GM11168 (cell line): Measurements from ENCODE around the gene CLC.
"Not testable (repeated sequence)": the region's sequence is repeated elsewhere in the genome, so short reads cannot be mapped to it uniquely, and the experiment has no call there.

ENCODE experiments used
- in situ Hi-C: fragments of 300-500 bp; cut with MboI; formaldehyde crosslinking; loops from one replicate; pipeline ENCODE4 v1.12.0; 2022; ENCODE audit warnings: low sequenced_read_pairs; ENCODE audit not compliant: unreplicated experiment

CLC gene

GRCh38 chr19:39737891-39738290 is at the start of gene CLC:
CLC (minus strand) TSS chr19:39738029; CDS start chr19:39737952, 77 bp downstream.
- in situ Hi-C loops, result no loop called here

GRCh38 chr19:39780894-39781293 is 43.1 kb upstream of the CLC start:
- in situ Hi-C loops, result no loop called here

DNA sequence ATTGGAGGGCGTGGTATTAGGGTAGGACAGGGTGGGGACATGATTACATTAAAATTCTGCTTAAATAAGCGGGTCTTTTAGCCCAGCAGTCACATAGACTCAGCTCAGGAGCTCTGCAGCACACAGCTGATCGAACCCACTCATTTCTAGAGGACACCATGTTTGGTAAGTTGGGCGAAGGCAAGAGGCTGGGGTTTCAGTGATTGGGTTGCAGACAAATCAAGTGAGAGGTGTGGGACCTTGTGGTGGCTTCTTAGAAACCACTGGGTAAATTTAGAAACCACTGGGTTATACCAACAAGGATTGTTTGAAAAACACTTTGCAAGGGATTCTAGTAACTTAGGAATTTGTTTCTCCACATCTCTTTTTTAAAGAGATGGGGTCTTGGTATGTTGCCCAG is 40.9 kb upstream of the CLC start, which contains the start of gene LEUTX:
TSS of gene LEUTX (plus strand) at position 92 of the 400 bp plus-strand sequence. CDS start at position 159, 67 bp downstream.
- in situ Hi-C loops, result loop anchor here (10.0 kb wide), 1 partner anchor 234 kb away; the partner anchor contains the start of gene EID2

DNA sequence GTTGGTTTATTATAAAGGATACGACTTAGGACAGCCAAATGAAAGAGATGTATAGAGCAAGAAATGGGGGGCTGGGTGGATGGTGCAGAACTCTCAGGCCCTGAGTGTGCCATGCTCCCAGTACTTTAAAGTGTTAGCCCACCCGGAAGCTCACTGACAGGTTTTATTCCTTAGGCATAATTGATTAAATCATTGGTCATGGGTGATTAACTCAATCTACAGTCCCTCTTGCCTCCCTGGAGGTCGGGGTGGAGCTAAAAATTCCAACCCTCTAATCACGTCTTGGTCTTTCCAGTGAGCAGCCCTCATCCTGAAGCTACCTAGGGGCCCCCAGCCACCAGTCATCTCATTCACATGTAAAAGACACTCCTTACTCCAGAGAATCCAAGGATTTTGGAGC is 31.0 kb upstream of the CLC start:
- in situ Hi-C loops, result no loop called here

- in situ Hi-C loops, result no loop called here
Observed at GRCh38 chr19:39768334-39768733, 30.5 kb upstream of the CLC start.

- in situ Hi-C loops, result no loop called here
Observed at GRCh38 chr19:39765091-39766076, 27.6 kb upstream of the CLC start.

DNA sequence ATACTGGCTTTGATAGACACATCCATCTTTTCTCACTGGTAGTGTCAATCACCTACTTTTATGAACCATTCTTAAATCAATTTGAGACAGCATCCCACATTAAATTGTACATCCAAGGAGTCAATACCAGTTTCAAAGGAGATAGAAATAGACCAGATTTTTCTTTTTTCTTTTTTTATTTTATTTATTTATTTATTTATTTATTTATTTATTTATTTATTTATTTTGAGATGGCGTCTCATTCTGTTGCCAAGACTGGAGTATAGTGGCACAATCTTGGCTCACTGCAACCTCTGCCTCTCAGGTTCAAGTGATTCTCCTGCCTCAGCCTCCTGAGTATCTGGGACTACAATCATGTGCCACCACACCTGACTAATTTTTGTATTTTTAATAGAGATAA is 24.0 kb upstream of the CLC start:
- in situ Hi-C loops, result not testable (repeated sequence)

GRCh38 chr19:39759457-39760184 is 21.8 kb upstream of the CLC start:
- in situ Hi-C loops, result loop anchor here (5.0 kb wide), 1 partner anchor 77 kb away; no protein-coding TSS in a partner anchor

DNA sequence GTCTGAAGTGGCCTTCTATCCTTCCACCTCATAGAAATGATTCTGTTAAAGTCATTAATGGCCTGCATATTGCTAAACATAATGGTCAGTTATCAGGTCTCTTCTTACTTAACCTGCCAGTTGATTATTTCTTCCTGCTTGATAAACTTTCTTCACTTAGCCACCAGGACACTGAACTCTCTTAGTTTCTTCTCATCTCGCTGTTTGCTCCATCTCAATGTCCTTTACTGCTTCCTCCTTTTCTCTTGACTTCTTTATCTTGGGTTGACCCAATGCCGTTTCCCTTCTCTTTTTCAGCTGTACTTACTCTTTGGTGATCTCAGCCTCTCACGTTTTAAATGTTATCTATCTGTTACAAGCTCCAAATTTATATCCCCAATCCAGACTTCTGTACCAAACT is 17.1 kb upstream of the CLC start:
- in situ Hi-C loops, result loop anchor here (5.0 kb wide), 1 partner anchor 73 kb away; no protein-coding TSS in a partner anchor

- in situ Hi-C loops, result no loop called here
Observed at GRCh38 chr19:39754544-39754943, 16.7 kb upstream of the CLC start.

GRCh38 chr19:39752795-39753194 is 15.0 kb upstream of the CLC start:
- in situ Hi-C loops, result no loop called here

- in situ Hi-C loops, result no loop called here
Observed at GRCh38 chr19:39752390-39752789, 14.6 kb upstream of the CLC start.

DNA sequence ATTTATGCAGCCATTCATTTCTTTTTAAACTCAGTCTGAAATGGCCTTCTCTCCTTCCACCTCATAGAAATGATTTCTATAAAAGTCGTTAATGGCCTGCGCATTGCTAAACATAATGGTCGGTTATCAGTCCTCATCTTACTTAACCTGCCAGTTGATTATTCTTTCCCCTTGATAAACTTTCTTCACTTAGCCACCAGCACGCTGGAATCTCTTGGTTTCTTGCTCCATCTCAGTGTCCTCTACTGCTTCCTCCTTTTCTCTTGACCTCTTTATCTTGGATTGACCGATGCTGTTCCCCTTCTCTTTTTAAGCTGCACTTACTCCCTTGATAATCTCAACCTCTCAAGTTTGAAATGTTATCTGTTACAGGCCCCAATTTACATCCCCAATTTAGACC is 12.2 kb upstream of the CLC start:
- in situ Hi-C loops, result no loop called here

DNA sequence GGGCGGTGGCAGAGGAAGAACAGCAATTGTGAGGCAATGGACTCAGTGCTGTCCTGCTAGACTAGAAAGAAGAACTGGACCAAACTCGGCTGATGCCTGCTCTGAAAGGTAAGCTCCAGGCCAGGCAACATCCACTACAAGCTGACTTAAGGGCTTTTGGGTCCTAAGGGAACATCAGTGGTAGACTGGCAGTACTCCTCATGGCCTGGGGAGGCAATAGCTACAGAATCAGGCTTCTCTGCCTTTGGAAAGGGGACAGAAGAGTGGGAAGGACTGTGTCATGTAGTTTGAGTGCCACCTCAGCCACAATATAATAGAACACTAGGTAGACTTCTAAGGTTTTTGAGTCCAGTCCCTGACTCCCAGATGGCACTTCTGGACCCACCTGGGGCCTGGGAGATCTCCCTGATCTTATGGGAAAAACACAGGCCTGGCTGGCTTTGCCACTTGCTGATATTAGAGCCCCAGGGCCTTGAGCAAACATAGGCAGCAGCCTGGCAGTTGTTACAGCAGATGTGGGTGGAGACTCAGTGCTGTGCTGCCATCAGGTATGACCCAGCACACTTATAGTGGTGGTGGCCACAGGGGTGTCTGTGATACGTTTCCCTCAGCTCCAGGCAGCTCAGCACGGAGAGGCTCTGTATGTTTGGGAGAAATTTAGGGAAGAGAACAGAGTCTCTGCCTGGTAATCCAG is 9.2 kb upstream of the CLC start:
- in situ Hi-C loops, result no loop called here

DNA sequence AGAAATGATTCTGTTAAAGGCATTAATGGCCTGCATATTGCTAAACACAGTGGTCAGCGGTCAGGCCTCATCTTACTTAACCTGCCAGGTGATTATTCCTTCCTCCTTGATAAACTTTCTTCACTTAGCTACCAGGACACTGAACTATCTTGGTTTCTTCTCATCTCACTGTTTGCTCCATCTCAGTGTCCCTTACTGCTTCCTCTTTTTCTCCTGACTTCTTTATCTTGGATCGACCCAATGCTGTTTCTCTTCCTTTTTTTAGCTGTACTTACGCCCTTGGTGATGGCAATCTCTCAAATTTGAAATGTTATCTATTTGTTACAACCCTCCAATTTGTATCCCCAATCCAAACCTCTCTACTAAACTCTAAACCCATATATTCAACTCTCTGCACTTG is 7.8 kb upstream of the CLC start:
- in situ Hi-C loops, result no loop called here

DNA sequence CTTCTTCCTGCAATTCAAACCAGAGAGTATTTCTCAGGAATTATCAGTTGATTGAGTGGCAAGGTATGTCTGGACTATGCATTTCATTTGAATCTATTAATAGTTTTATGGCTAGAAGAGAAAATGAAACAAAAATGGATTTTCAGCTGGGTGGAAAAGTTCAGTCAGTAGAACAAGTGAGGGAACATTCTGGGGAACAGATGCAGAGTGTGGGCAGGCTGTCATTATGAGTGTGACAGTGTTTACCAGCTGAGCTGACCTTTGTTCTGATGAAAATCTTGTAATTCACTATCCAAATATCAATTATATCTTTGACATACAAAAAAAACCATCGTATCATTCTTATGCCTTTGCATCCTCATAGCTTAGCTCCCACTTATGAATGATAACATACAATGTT is 2.6 kb upstream of the CLC start:
- in situ Hi-C loops, result no loop called here

- in situ Hi-C loops, result no loop called here
Observed at GRCh38 chr19:39738814-39739213, 985 bp upstream of the CLC start.

- in situ Hi-C loops, result no loop called here
Observed at GRCh38 chr19:39737351-39737750, 478 bp downstream of the CLC start.

DNA sequence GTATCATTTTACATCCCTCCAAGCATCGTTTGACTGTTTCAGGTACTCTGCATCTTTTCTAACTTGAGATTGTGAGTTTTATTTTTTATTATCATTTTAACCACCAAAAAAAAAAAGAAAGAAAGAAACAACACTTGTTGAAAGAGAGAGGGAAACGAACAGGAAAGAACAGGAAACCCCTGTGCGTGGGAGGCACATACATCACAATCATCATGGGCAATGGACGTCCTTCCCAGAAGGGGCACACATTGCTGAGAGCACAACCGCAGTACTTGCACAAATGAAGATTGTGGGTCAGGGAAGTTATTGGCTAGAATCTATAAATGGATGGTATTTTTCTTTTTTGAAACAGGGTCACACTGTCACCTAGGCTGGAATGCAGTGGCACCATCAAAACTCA is 1.7 kb downstream of the CLC start:
- in situ Hi-C loops, result no loop called here

- in situ Hi-C loops, result no loop called here
Observed at GRCh38 chr19:39735688-39736087, 2.1 kb downstream of the CLC start.
